HG02623 (cell line): ENCODE results near the gene C3orf85.
"Not testable (repeated sequence)": the region's sequence is repeated elsewhere in the genome, so short reads cannot be mapped to it uniquely, and the experiment has no call there.

Experiments used
- ATAC-seq: cut with Tn5 transposase; IDR thresholded peaks from one replicate; pipeline ENCODE4 v1.9.1; 2021; ENCODE audit warnings: moderate library complexity; ENCODE audit not compliant: unreplicated experiment

Gene C3orf85, protein sequence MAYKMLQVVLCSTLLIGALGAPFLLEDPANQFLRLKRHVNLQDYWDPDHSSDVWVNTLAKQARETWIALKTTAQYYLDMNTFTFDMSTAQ

DNA sequence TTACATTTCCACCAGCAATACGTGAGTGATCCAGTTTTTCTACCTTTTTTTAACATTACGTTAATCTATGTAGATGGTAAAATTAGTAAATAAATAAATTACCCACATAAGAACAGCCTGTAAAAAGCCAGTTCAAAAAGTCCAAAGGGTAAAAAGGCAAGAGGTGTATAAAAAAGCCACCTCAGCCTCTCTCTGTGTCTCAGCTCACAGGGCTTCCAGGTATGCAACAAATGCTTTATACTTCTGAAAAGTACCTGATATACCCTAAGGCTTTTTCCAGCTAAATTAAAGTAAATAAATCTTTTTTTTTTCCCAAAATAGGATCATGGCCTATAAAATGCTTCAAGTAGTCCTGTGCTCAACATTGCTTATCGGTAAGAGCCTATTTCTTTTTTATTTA, at the start of gene C3orf85:
TSS of gene C3orf85 (plus strand) at position 197 of the 400 bp plus-strand sequence. CDS start at position 326, 129 bp downstream.
- ATAC-seq: no peak

DNA sequence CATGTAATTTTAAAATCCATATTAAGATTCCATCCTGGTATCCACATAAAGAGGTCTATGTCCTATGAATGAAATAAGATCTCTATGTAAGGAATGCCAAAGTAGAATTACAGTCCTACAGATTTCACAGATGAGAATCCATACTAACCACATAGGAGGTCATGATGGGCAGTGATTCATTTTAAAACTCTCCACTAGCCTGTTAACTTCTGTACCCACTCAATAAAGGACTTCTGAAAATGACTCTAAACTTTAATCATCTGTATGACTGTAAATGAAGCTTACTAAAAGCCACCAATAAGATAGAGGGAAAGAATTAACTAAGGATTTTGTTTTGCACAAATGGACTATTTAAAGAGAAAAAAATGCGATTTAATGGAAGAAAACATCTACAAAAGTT, 47.3 kb upstream of the C3orf85 start:
- ATAC-seq: no peak

DNA sequence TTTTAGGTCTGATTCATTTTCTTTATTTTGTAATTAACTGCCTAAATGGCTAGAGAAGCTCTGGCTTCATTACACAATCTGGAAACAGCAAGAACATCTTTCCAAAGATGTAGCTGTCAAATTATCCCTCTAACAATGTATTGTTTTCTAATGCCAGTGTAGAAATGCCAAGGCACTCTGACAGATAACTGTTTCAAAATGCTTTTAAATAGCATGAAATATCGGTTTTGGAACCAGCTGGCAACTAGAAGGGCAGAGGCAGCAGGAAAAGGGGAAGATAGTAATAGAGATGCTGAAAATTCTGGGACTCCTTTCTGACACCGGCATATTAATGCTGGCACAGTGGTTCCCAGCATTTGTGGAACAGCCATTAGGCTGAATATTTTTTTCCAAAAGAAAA, 44.7 kb upstream of the C3orf85 start:
- no peak for ATAC-seq

DNA sequence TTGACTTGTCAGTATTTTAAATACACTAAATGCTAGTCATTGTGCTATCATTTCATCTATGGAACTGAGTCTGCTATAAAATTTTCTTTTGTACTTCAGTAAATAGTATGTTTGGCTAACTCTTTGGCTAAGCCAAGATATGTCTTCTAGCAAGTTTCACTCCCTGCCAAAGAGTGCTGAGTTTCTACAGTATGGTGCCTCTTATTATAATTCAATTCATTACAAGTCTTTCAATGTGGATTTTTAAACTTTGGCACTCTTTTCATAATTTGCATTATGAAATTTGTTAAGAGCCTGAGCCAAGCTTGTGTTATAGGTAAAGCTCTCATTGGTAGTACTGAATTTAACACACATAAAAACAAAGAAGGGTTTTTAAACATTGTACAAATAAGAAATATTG, 43.0 kb upstream of the C3orf85 start:
- ATAC-seq: no peak

DNA sequence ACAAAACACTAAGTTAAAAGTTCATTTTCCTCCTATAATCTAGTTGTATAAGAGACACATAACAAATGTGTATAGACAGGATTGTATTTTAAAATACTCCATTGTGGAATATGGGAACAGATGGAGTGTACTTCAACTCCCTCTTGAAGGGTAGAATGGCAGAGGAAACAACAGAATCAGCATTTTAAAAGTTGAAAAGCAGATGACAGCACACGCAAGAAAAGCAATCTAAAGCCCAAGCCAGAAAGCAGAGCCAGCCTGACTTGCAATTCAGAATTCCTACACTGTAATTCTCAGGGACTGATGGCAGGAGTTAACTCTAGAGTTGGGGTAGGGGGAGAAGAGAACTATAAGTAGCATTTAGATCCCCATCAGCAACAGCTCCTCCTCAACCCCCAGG, 41.4 kb upstream of the C3orf85 start:
- no peak for ATAC-seq

DNA sequence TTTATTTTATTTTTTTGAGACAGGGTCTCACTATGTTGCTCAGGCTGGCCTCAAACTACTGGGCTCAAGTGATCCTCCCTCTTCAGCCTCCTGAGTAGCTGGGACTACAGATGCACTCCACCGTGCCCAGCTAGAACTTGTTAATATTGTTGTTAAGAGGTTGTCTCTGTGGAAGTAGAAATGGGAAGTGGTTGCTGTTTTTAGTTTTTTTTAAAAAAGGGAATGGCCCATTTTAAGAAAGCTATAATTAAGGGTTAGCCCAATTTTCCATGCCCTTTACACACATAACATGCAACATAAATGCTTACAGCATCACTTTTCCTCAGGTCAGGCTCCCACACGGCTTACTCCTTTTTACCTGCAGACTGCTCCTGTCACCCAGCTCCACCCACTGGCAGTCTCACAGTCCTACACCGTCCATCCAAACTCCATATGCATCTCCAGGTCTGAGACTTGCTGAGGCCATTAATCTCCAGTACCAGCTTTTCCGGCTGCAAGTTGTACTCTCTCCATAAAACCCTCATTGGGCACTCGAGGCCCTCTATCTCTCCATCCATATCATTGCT, 38.4 kb upstream of the C3orf85 start:
- ATAC-seq: peak; percentile 50

DNA sequence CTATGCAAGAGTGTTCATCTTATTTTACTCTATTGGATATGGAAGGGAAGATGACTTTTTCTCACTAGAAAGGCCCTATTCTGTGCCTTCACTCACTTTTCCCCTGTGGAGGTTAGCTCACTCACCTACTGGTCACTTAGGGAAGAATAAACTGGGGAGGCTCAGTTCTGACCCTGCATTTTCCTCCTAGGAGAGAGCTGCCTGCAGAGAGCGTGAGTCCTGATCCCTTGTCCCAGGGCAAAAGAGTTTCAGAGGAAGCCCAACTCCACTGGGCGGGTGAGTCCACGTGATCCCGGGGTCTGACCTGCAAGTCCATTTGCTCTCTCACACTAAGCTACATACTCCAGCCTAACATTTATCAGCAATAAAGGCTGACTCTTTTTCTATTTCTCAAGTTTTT, 26.9 kb upstream of the C3orf85 start:
- ATAC-seq: no peak

DNA sequence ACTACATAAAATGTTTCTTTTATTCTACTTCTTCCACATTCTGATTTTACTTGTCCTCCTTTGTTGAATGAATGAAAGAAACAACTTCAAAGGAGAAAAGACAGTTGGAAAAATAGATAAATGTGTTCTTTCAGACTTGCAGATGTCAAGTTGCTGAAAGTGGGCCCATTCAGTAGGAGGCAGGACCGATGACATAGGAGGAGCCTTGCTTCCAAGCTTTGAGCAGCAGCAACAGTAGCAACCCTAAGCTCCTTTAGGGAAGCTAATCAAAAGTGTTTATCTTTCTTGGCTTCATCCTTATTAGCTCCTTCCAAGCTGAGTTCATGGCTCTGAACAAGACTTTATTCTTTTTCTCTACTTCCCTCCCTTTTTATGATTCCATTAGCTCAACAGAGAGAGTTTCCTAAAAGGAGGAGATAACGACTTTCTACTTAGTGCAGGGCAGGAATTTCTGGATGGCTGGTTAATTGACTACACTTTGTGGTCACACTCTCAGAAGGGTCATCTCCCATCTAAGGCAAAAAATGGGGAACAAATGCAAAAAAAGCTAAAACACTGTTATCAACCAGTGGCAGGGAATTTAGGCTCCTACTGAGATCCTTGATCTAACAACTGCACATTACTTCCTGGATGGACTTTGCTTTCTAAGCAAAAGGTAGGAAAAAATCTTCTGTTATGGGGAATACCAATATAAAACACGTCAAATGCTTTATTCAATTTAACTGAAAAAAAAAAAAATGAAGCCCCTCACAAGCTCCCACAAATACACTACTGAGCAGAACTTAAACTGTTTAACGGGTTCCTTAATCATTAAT, 23.4 kb upstream of the C3orf85 start:
- ATAC-seq: no peak

DNA sequence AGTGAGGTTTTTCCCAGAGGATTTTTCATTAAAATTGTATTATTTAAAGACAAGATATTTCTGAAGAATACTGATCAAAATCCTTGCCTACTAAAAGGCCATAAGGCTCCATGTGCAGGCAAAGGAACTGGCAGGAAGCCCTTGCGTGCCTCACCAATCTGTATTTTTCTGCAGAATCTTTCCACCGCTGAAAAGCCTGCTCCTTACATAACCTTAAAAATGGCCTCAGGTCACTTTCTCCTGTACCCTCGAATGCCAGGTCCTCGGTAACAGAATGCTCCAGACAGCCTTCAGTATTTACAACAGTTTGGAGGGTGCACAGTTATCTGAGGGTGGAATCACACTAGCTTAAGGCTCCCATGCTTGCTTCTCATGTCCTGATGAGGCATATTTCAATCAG, 21.8 kb upstream of the C3orf85 start:
- no peak for ATAC-seq

DNA sequence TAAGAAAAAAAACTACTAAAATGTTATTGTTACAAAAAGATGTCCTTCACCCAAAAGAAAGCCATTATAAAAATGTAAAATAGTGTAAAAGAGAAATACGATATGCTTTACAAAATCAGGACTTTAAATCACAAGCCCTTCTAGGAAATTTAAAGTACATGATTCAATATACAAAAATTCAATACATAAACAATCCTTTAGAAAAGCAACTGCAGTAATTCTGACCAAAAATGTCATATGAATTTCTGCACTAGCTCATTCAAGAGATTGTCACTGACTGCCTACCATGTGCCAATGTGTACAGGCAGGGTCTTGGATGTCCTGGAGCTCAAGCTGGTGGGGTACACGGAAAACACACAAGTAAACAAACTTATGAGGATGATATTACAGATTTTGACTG, 21.1 kb upstream of the C3orf85 start:
- no peak for ATAC-seq

DNA sequence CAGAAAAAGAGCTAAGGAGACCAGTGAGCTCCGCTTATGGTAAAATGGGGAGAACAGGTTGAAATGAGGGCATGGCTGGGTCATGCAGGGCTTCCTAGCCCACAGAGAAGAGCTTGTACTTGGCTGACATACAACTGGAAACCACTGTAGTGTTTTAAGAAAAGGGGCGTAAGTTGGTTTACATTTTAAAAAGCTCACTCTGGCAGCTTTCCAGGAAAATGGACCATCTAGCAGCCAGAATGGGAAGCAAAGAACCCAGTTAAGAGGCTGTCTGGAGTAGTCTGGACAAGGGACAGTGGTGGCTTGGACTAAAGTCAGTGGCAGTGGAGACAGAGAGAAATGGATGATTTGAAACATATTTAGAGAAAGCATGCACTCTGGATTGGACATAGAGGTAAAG, 20.5 kb upstream of the C3orf85 start:
- no peak for ATAC-seq

DNA sequence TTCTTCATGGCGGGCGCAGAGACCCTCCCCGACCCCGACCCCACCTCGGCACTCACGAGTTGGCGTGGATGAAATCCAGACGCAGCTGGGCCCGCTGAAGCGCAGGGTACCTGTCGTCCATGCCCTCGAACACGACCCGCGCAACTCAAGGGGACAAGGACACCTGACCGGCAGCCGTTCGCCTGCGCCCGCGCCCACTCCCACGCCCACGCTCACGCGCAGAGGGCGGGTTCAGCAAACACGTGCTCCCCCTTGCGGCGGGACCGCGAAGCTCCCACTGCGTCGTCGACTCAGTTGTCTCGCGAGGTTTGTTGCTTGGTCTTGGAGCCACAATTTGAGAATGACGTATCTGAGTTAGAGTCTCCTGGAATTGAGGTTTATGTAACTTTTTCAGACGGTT, 18.6 kb upstream of the C3orf85 start, which contains the start of gene MORC1:
TSS of gene MORC1 (minus strand) at position 196 of the 400 bp plus-strand sequence. CDS start at position 121, 75 bp downstream.
- ATAC-seq: no peak

DNA sequence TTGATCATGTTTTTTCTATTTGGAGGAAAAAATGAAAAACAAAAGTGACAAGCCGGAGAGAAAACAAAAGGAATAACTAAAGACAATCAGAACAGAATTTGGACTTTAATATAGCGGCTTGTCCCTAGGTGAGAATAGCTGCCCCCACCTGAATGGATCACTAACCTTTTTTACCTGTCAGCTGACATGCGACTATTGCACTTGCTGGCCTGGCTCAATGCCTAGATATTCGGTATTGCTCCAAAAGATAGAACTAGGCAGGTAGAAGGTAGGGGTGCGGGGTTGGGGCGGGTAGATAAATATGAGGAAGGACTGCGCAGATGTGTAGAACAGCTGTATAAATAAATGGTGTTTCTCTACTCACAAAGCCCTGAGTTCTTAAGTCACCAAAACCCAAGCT, 17.9 kb upstream of the C3orf85 start:
- ATAC-seq: no peak

DNA sequence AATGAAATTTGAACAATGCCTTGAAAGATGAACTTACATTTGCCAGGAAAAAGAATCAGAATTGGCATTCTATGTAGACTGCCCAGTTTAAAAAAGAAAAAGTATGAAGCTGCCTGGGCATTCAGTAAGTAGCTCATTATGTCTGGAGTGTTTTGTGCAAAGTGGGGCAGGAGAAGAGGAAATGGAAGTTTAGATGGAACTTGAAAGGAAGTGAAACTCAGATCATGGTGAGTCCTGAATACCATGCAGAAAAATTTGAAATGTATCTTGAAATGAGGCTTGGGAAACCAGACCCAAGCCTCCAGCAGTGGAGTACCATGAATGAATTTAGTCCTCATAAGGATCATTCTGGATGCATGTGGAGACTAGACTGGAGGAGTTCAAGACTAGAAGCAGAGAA, 13.8 kb upstream of the C3orf85 start:
- no peak for ATAC-seq

DNA sequence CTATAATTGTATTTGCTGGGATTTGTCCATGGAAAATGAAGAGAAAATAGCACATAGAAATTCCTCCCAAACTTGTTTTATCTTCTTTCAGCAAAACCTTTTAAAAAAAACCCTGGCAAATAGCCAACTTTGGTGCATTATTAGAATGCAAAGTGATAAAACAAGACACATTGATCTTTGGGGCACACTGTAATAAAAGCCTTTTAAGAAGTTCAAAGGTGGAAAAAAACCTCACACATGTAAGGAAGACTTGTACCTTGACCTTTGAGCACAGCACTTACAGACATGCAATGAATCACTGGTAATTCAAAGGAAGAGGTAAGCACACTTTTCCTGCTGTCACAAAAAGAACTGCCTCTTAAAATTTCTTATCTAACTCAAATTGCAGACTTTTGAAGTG, 10.6 kb upstream of the C3orf85 start:
- no peak for ATAC-seq

DNA sequence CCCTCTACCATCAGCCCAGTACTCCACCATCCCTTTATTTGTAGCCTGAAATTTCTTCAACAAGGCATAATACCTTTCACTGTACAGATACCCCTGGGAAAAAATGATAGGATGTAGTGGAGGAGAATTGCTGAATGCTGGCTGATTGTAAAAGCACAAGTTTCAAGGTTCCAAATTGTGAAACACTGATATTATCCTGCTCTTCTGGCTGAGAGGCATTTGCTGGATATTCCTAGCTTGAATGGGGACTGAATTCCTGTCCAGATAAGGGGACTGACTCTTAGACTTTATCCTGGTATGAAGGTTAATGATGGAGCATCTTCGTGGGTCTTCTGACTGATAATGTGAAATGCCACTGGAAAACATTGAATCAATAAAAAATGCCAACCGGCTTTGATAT, 9.0 kb upstream of the C3orf85 start:
- ATAC-seq: no peak

DNA sequence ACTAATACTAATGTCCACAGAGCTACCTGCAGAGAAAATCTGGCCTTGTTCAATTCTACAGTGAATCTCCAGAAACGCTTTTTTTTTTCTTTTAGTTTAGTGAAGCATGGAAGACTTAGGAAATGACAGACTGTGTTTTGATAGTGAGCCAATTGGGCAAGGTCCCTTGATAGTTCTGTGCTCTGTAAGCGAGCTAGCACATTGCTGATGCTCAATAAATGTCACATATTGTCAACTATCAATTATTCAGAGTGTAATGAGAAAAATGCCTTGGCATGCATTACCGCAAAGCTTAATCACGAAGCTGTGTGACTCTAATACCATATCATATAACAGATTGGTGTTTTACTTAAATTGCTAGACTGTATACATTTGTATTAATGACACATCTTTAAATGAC, 5.2 kb upstream of the C3orf85 start:
- ATAC-seq: no peak

DNA sequence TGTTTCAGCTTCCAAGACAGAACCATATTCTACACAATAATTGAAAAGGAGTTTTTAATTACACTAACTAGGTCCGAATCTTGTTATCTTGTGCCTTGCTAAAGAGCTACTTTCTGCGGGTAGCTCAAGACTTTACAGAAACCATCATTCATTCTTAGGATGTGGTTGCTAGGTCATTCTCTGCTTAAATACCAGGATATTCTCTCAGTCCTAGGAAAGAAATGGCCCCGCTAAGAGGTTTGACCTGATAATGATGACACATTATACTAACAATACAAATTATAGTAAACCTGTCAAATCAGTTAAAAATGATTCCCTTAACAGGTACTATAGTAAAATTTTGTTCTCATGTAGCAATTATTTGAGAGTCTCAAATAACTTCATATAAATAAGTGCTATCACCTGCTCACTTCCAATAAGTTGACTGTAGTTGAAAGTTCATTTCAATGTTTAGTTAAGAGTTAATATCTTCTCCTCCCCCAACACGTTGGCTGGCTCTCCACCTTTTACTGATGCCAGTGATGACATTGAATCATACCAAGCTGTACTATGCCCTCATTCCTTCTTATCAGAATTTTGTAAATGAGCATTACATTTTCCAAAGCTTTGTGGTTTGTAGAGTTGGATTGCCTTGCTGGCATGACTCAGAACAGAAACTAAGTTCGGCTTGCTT, 3.6 kb upstream of the C3orf85 start:
- ATAC-seq: no peak

DNA sequence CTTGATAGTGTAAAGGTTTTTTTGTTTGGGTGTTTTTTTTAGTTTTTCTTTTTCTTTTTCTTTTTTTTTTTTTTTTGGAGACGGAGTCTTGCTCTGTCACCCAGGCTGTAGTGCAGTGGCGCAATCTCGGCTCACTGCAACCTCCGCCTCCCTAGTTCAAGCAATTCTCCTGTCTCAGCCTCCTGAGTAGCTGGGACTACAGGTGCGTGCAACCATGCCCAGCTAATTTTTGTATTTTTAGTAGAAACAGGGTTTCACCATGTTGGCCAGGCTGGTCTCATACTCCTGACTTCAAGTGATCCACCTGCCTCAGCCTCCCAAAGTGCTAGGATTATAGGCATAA, 3.1 kb upstream of the C3orf85 start:
- not testable (repeated sequence) for ATAC-seq

DNA sequence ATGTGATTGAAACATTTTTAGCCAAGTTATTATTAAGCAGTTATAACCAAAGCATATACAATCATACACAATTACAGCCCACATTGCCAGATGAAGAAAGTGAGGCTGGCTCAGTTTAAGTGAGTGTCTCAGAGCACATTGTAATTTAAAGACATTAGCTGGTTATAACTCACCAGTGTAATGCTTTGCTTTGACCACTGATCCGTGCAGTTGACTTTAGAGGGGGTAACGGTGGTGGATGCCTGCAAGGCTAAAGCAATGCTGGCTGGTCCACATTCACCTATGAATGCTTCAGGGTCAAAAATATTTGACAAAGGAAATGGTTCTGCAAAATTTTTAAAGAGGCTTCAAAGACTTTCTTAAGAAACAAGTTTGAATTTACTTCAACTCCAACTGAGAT, 1.2 kb downstream of the C3orf85 start:
- no peak for ATAC-seq

DNA sequence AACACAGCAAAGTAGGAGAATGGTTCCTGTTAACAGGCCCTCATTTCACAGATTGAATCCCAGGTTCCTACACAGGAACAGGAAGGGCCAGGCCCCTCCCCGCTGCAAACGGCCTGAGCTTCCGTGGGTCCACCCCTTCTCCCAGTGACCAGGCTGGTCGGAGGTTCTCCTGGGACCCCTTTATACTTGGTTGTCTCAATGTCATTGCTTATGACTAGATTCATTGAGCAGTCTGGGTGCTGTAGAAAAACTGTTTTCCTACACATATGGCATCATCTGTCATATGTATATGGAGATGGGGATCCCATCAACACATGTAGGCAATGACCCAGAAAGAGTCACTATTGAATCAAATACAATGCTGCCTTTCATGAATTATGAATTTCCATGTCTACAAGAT, 3.8 kb downstream of the C3orf85 start:
- ATAC-seq: no peak

DNA sequence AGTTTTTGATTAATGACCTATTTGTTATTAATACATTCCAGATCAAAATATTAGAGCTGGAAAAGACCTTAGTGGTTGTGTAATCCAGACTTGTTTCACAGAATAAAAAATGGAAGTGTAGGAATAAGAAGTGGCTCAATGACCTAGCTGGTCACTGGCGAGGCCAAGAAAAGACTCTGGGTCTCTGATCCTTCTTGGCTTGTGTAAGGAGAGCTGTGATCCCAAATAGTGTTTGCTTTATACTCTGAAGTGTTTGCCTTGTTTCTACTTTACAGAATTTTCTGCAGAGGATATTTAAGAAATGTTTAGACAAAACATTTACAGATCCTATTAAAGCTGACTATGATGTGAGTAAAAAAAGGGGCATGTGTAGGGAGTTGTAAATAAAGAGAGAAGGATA, 7.1 kb downstream of the C3orf85 start:
- ATAC-seq: no peak
